Measurements from ENCODE around the gene VWF. TPM values are rescaled to one million over a fixed set of nuclear protein-coding genes. Genes with fewer than 3 reads are reported as not detected.

The VWF gene
- total RNA-seq, 1 donor from 2014 or later: 468 TPM

DNA sequence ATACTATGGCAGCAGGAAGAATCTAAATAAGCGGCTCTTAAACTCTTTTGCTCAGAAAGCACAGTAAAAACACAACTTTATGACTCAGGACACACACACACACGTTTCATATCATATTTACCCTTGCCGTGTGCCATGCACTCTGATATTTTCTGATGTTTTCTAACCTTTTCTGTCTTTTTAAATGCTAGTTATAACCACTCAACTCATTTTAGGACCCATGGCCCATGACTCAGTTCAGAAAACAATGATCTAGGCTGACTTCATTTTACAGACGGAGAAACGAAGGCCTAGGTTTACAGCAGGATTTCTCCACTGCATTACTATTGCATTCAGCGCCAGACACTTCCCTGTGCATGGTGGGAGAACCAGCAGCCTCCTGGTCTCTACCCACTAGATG lies 9.1 kb downstream of the VWF start:
- no peak overlapping the region for H3K4me3 ChIP-seq
- DNase-seq (no peak), ATAC-seq (no peak)
- H3K36me3 ChIP-seq: no peaks in the 10 kb centered on the region
- H3K4me1 ChIP-seq: peaks cover 21% of the 10 kb centered on the region
- no peaks in the 10 kb centered on the region for H3K27me3 ChIP-seq (ENCODE audit: low read depth)
- TF ChIP-seq, protein P1, sequence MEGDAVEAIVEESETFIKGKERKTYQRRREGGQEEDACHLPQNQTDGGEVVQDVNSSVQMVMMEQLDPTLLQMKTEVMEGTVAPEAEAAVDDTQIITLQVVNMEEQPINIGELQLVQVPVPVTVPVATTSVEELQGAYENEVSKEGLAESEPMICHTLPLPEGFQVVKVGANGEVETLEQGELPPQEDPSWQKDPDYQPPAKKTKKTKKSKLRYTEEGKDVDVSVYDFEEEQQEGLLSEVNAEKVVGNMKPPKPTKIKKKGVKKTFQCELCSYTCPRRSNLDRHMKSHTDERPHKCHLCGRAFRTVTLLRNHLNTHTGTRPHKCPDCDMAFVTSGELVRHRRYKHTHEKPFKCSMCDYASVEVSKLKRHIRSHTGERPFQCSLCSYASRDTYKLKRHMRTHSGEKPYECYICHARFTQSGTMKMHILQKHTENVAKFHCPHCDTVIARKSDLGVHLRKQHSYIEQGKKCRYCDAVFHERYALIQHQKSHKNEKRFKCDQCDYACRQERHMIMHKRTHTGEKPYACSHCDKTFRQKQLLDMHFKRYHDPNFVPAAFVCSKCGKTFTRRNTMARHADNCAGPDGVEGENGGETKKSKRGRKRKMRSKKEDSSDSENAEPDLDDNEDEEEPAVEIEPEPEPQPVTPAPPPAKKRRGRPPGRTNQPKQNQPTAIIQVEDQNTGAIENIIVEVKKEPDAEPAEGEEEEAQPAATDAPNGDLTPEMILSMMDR (IDR thresholded peaks at IDR 0.05): no peak
- peak overlapping the region; percentile 75 for H3K27ac ChIP-seq
- H3K9me3 ChIP-seq: no peaks in the 10 kb centered on the region
- intact Hi-C loops (cut with DNase I): no loop called here

- intact Hi-C loops (cut with DNase I): no loop called here
- Histone ChIP-seq H3K4me1 (peaks cover 21% of the 10 kb centered on the region), H3K27ac (peak overlapping the region; percentile 18), H3K4me3 (no peak overlapping the region), H3K36me3 (no peaks in the 10 kb centered on the region), H3K27me3 (ENCODE audit: low read depth) (no peaks in the 10 kb centered on the region), H3K9me3 (no peaks in the 10 kb centered on the region)
- ATAC-seq (peak in 1 of 2 donors; percentile 25), DNase-seq (no peak)
- TF ChIP-seq, protein P1 (IDR thresholded peaks at IDR 0.05): no peak
These were observed 10.0 kb downstream of the VWF start for GRCh38 chr12:6114476-6114870.

DNA sequence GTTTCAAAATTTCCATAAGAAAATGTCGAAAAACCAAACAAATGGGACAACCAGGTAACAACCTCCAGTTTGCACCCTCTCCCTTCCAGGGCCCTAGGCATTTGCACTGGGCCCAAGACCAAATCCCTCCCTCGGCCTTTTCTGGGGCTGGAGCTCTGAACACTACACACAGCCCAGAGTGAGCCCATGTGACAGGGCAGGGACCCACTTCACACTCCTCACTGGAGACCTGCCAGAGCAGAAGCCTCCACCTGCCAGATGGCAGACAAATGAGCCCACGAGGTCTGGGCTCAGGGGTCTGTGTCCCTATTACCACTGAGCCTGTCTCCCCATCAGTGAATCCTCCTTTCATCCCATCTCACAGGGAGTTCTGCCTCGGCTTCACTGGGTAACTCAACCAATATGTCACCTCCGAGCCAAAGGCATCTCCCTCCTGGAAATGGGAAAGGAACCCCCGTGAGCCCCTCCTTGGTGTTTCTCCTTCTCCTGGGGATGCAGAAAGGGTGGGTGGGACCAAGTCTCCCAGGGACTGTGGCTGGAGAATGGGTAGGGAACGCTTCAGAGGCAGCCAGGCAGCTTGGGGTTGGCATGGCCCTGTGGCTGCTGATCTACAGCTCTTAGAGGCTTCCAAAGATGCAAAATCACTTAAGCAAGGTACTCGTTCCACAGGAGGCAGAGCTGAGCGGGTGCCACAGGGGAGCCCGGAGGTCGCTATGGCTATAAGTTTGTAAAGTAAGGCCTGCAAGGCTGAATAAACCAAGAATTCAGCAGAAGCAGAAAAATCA lies 10.6 kb downstream of the VWF start:
- H3K36me3 ChIP-seq: no peaks in the 10 kb centered on the region
- TF ChIP-seq, protein P1 (IDR thresholded peaks at IDR 0.05): no peak
- intact Hi-C loops (cut with DNase I): no loop called here
- H3K4me3 ChIP-seq: no peak overlapping the region
- peaks cover 21% of the 10 kb centered on the region for H3K4me1 ChIP-seq
- H3K27me3 ChIP-seq (ENCODE audit: low read depth): no peaks in the 10 kb centered on the region
- peak overlapping the region; percentile 18 for H3K27ac ChIP-seq
- H3K9me3 ChIP-seq: no peaks in the 10 kb centered on the region
- DNase-seq (no peak), ATAC-seq (peak; percentile 38 to 53)

- H3K36me3 ChIP-seq: no peaks in the 10 kb centered on the region
- DNase-seq (no peak), ATAC-seq (no peak)
- H3K27ac ChIP-seq: no peak overlapping the region
- H3K4me1 ChIP-seq: peaks cover 21% of the 10 kb centered on the region
- no peaks in the 10 kb centered on the region for H3K9me3 ChIP-seq
- intact Hi-C loops (cut with DNase I): no loop called here
- H3K27me3 ChIP-seq (ENCODE audit: low read depth): no peaks in the 10 kb centered on the region
- TF ChIP-seq, protein P1 (IDR thresholded peaks at IDR 0.05): no peak
- H3K4me3 ChIP-seq: no peak overlapping the region
These were observed 12.5 kb downstream of the VWF start for GRCh38 chr12:6112004-6112403.

DNA sequence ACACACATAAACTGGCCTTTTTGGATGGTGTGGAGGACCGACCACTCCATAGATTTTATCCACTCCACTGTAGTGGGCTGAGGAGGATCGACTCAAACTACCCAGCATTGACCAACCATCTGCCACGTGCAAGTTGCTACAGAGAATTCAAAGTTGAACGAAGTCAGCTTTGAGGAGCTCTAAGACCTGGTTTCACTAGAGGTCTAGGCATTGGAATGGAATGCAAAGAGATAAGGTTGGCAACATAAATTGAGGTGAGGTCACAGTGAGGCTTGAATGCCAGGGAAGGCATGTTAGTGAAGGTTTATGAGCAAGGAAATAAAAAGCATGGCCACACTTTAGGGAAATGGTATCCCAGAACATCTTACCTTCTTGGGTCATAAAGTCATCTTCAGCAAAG lies 14.5 kb downstream of the VWF start:
- Histone ChIP-seq H3K27me3 (ENCODE audit: low read depth) (no peaks in the 10 kb centered on the region), H3K36me3 (no peaks in the 10 kb centered on the region), H3K9me3 (no peaks in the 10 kb centered on the region), H3K4me3 (no peak overlapping the region), H3K27ac (no peak overlapping the region), H3K4me1 (peaks cover 21% of the 10 kb centered on the region)
- intact Hi-C loops (cut with DNase I): no loop called here
- DNase-seq (no peak), ATAC-seq (no peak)
- TF ChIP-seq, protein P1 (IDR thresholded peaks at IDR 0.05): no peak

Measured in lower lobe of right lung (tissue), 2 donors.